K562 (cell line): Measurements from ENCODE around the gene POC5. TPM values are rescaled to one million over a fixed set of nuclear protein-coding genes. Genes with fewer than 3 reads are reported as not detected.

Experiments
- ATAC-seq: fragments of 200-7000 bp; cut with Tn5 transposase; 3 replicates; pipeline ENCODE4 v1.9.1; 2020; ENCODE audit warnings: moderate library complexity
- Bru-seq: library from RNA; stranded (reverse); fragments of 400-500 nt; gene quantifications from one replicate; lab custom pipeline; 2021; lab: Mats Ljungman, UMichigan
- BruChase-seq, 2 experiments: library from RNA; stranded (reverse); fragments of 400-500 nt; gene quantifications; one replicate each; lab custom pipeline; 2021; lab: Mats Ljungman, UMichigan
- BruUV-seq: library from RNA; stranded (reverse); fragments of 400-500 nt; replicated peaks from 2 replicates; lab custom pipeline; 2021; lab: Mats Ljungman, UMichigan
- CTCF ChIA-PET: fragments of 300-600 bp; formaldehyde crosslinking; extraction: SDS; loops from one replicate; lab custom pipeline; 2021; ENCODE audit warnings: low intra/inter-chr PET ratio; lab: Yijun Ruan, JAX
- POLR2A ChIA-PET: fragments of 300-600, 350-650 bp; sonication (Branson Sonifier 250); formaldehyde crosslinking; extraction: SDS; loops from one replicate; lab custom pipeline; 2021; ENCODE audit warnings: antibody characterized with exemption, inconsistent platforms; lab: Yijun Ruan, JAX
- DNase-seq, 4 experiments: peaks; one replicate each; pipeline versions ENCODE4 v3.0.0 to v3.0.0-alpha.2; 2011 to 2018; ENCODE audit warnings: low spot score in 3 of 4, mixed read lengths in 3 of 4; ENCODE audit errors: extremely low read depth in 1 of 4
- FAIRE-seq: peaks from 2 replicates; lab custom pipeline; 2011; peaks lifted over from hg19 to GRCh38; lab: Jason Lieb, UNC
- H2AFZ ChIP-seq: 2 replicates; pipeline ENCODE4 v1.6.0; 2011; ENCODE audit warnings: low read depth, low read length, control low read depth, inconsistent platforms
- H3K27ac ChIP-seq: fragments of 200-600 bp; 3 replicates; pipeline ENCODE4 v1.8.0; 2011; ENCODE audit warnings: low read depth, mild to moderate bottlenecking, control low read depth, inconsistent platforms, low read length, moderate library complexity, mixed read lengths; ENCODE audit errors: extremely low read depth
- H3K27me3 ChIP-seq, 2 experiments: fragments of 300-600 bp in 1 of 2; 2 replicates in 1 of 2; 3 replicates in 1 of 2; pipeline versions ENCODE4 v1.6.0 to v1.8.0; 2011; ENCODE audit warnings: inconsistent platforms in 2 of 2, low read length in 2 of 2, mild to moderate bottlenecking in 1 of 2, mixed read lengths in 1 of 2, moderate library complexity in 1 of 2; ENCODE audit not compliant: control insufficient read depth in 2 of 2, insufficient read depth in 2 of 2
- H3K36me3 ChIP-seq: fragments of 300-600 bp; 3 replicates; pipeline ENCODE4 v1.8.0; 2011; ENCODE audit warnings: mild to moderate bottlenecking, low read length, inconsistent platforms; ENCODE audit not compliant: control insufficient read depth, insufficient read depth
- H3K4me1 ChIP-seq, 2 experiments: fragments of 200-600 bp in 1 of 2; replicated peaks in 1 of 2; 2 replicates in 1 of 2; 3 replicates in 1 of 2; pipeline versions ENCODE4 v1.5.1 to v1.8.0; 2011; ENCODE audit warnings: inconsistent platforms in 2 of 2, low read length in 2 of 2, mild to moderate bottlenecking in 1 of 2, mixed read lengths in 1 of 2, moderate library complexity in 1 of 2; ENCODE audit not compliant: control insufficient read depth in 2 of 2, insufficient read depth in 2 of 2
- H3K4me2 ChIP-seq: 2 replicates; pipeline ENCODE4 v1.6.1; 2011; ENCODE audit warnings: low read length, control low read depth, inconsistent platforms, mixed read lengths; ENCODE audit not compliant: insufficient read depth
- H3K4me3 ChIP-seq: fragments of 200-600 bp; sonication (generic), shearing (Covaris generic); 2 replicates; pipeline ENCODE4 v1.5.1; 2016; ENCODE audit warnings: control low read depth, inconsistent platforms
- H3K79me2 ChIP-seq: fragments of 200-600 bp; 3 replicates; pipeline ENCODE4 v1.8.0; 2011; ENCODE audit warnings: low read length, inconsistent platforms; ENCODE audit not compliant: control insufficient read depth, insufficient read depth
- H3K9ac ChIP-seq, 2 experiments: 2 replicates each; pipeline versions ENCODE4 v1.6.0 to v1.6.1; 2011; ENCODE audit warnings: low read depth in 2 of 2, low read length in 2 of 2, control low read depth in 1 of 2, inconsistent platforms in 1 of 2, mild to moderate bottlenecking in 1 of 2, mixed read lengths in 1 of 2; ENCODE audit not compliant: insufficient read depth in 1 of 2
- H3K9me1 ChIP-seq: one replicate; pipeline ENCODE4 v1.6.0; 2011; ENCODE audit warnings: inconsistent platforms, mild to moderate bottlenecking, low read length, moderate library complexity; ENCODE audit not compliant: control insufficient read depth, insufficient read depth
- H3K9me3 ChIP-seq: replicated peaks from 2 replicates; pipeline ENCODE4 v1.5.1; 2011; ENCODE audit warnings: low read depth, low read length, inconsistent platforms; ENCODE audit not compliant: control insufficient read depth, insufficient read depth
- H4K20me1 ChIP-seq: replicated peaks from 2 replicates; pipeline ENCODE4 v1.6.1; 2011; ENCODE audit warnings: low read length, inconsistent platforms, mixed read lengths; ENCODE audit not compliant: control insufficient read depth, insufficient read depth
- CREM ChIP-seq: IDR thresholded peaks from 2 replicates; pipeline ENCODE4 v1.6.1; 2014; ENCODE audit warnings: antibody characterized with exemption, low read depth
- ELF2 ChIP-seq: fragments of 250-450 bp; sonication (Bioruptor Pico); IDR thresholded peaks from 2 replicates; pipeline ENCODE4 v1.5.0; 2021; ENCODE audit warnings: mild to moderate bottlenecking
- ETV6 ChIP-seq, 3 experiments: fragments of 150-350 bp in 1 of 3; sonication (generic) in 1 of 3; formaldehyde crosslinking in 1 of 3; IDR thresholded peaks; 2 replicates each; pipeline versions ENCODE4 v1.6.1 to v1.8.0; 2014 to 2022; ENCODE audit warnings: borderline replicate concordance in 2 of 3, low read depth in 2 of 3, antibody characterized with exemption in 1 of 3, low read length in 1 of 3, mild to moderate bottlenecking in 1 of 3, missing genetic modification reagents in 1 of 3
- REST ChIP-seq, 2 experiments: fragments of 450-650 bp; formaldehyde crosslinking in 1 of 2; IDR thresholded peaks; 2 replicates each; pipeline versions ENCODE4 v1.4.0 to v1.6.1; 2014 to 2020; ENCODE audit warnings: mild to moderate bottlenecking in 2 of 2, borderline replicate concordance in 1 of 2, low read depth in 1 of 2
- TCFL5 ChIP-seq: fragments of 250-450 bp; sonication (Bioruptor Pico); conservative IDR thresholded peaks from 2 replicates; pipeline ENCODE4 v1.6.1; 2021; ENCODE audit warnings: mild to moderate bottlenecking, moderate library complexity, matching md5 sums
- TGIF2 ChIP-seq: sonication (generic); formaldehyde crosslinking; IDR thresholded peaks from 2 replicates; pipeline ENCODE4 v1.8.1; 2022; ENCODE audit warnings: mild to moderate bottlenecking, missing genetic modification reagents, moderate library complexity
- ZBED1 ChIP-seq: IDR thresholded peaks from 2 replicates; pipeline ENCODE4 v1.6.1; 2014
- WGBS: fragments of 100-300 bp; shearing (Covaris generic); methylation state at CpG from one replicate; pipeline ENCODE4 v1.1.6; 2016; ENCODE audit warnings: low coverage, mixed read lengths; ENCODE audit not compliant: insufficient coverage; ENCODE audit errors: missing lambda C conversion rate; 5-methylcytosine and 5-hydroxymethylcytosine counted together
- in situ Hi-C: fragments of 300-500 bp; cut with MboI; formaldehyde crosslinking; loops from 4 replicates; pipeline ENCODE4 v1.15.0; 2018; ENCODE audit warnings: inconsistent platforms, mixed read lengths
- intact Hi-C: fragments of 100-400 bp; cut with micrococcal nuclease; formaldehyde crosslinking; loops from 2 replicates; pipeline ENCODE4 v1.14.2; 2022
- long read RNA-seq, 3 experiments: library from polyadenylated mRNA in 2 of 3; library from RNA in 1 of 3; unstranded in 2 of 3; stranded (forward) in 1 of 3; transcript quantifications; one replicate each; pipeline ENCODE4 v2.0.0, GENCODE V29; 2019 to 2022
- polyA minus RNA-seq, 3 experiments: library from RNA; depleted of rRNA, polyadenylated mRNA; stranded (reverse); fragments of >200 nt; gene quantifications; 2 replicates each; pipeline ENCODE4 v1.2.3, GENCODE V29; 2011
- polyA plus RNA-seq, 8 experiments: library from polyadenylated mRNA; depleted of rRNA in 4 of 8; stranded (reverse) in 5 of 8; unstranded in 3 of 8; fragments of >200 nt; fragmentation: Nextera tagmentation in 2 of 8; fragmentation: Illumina TruSeq in 1 of 8; extraction: Ambion mirVana in 2 of 8; extraction: Trizol in 1 of 8; gene quantifications; 2 replicates each; pipeline versions ENCODE4 v1.2.1 to v1.2.3, GENCODE V29; 2011 to 2014; ENCODE audit warnings: inconsistent platforms in 1 of 8, missing spikeins in 1 of 8
- total RNA-seq, 7 experiments: library from RNA; depleted of rRNA in 6 of 7; stranded (reverse); fragments of >200 nt in 6 of 7; fragmentation: Illumina TruSeq in 2 of 7; extraction: Trizol in 2 of 7; gene quantifications; 2 replicates each; pipeline versions ENCODE4 v1.2.1 to v1.2.3, GENCODE V29; 2011 to 2021; ENCODE audit warnings: low replicate concordance in 1 of 7

POC5 gene
- total RNA-seq (2011; cell fraction: chromatin; rRNA removed; ENCODE audit: low replicate concordance) = 32.9 and 66.5 TPM in 2 replicates
- total RNA-seq (2011; cell fraction: nucleolus; rRNA removed) = 14.8 and 24.2 TPM in 2 replicates
- 32.3 and 34.4 TPM in 2 replicates for total RNA-seq (2011; cell fraction: nucleoplasm; rRNA removed)
- total RNA-seq (2014; rRNA removed) = 14.5 and 19.1 TPM in 2 replicates
- 27.0 and 28.8 TPM in 2 replicates for total RNA-seq (2014; rRNA removed; fragmentation: Illumina TruSeq; extraction: Trizol)
- 19.3 and 24.6 TPM in 2 replicates for total RNA-seq (2015; rRNA removed; fragmentation: Illumina TruSeq; extraction: Trizol)
- total RNA-seq (2021) = 15.4 and 17.4 TPM in 2 replicates
- polyA plus RNA-seq (2011; rRNA removed) = 26.5 and 38.2 TPM in 2 replicates
- 10.9 and 21.8 TPM in 2 replicates for polyA plus RNA-seq (2011; cell fraction: cytosol; rRNA removed)
- 19.6 and 19.8 TPM in 2 replicates for polyA plus RNA-seq (2011; cell fraction: nucleus; rRNA removed)
- 17.3 and 17.9 TPM in 2 replicates for polyA plus RNA-seq (2012)
- polyA plus RNA-seq (2014; fragmentation: Illumina TruSeq; extraction: Trizol) = 31.4 and 34.4 TPM in 2 replicates
- 10 to 100 TPM; 29.1 to 36.1 TPM for polyA plus RNA-seq (2014; fragmentation: Nextera tagmentation; extraction: Ambion mirVana)
- 19.9 and 27.0 TPM in 2 replicates for polyA plus RNA-seq (2014; rRNA removed)
- polyA minus RNA-seq (2011; rRNA and poly(A)+ RNA removed) = 25.6 and 29.4 TPM in 2 replicates
- polyA minus RNA-seq (2011; cell fraction: cytosol; rRNA and poly(A)+ RNA removed) = 13.5 and 31.0 TPM in 2 replicates
- 25.7 TPM in 2 replicates for polyA minus RNA-seq (2011; cell fraction: nucleus; rRNA and poly(A)+ RNA removed)
- percentile 82 among the genes with signal in this experiment for Bru-seq, nascent RNA
- percentile 87 among the genes with signal in this experiment for BruChase-seq, experiment 1, labeled RNA remaining after a 2-hour chase
- BruChase-seq, experiment 2, labeled RNA remaining after a 6-hour chase = percentile 85 among the genes with signal in this experiment
- long read RNA-seq, experiment 1, transcript POC5-202 (12 exons, 2,229 nt) = major isoform, 6 of 26 reads
- long read RNA-seq, experiment 1, partial matches to known transcripts = 7 of 26 reads
- long read RNA-seq, experiment 1, other reads (novel, unspliced or antisense) = 13 of 26 reads
- long read RNA-seq, experiment 2, partial matches to known transcripts = 6 of 23 reads
- long read RNA-seq, experiment 2, other reads (novel, unspliced or antisense) = 15 of 23 reads
- long read RNA-seq, experiment 3, partial matches to known transcripts = 2 of 11 reads
- long read RNA-seq, experiment 3, other reads (novel, unspliced or antisense) = 7 of 11 reads

DNA sequence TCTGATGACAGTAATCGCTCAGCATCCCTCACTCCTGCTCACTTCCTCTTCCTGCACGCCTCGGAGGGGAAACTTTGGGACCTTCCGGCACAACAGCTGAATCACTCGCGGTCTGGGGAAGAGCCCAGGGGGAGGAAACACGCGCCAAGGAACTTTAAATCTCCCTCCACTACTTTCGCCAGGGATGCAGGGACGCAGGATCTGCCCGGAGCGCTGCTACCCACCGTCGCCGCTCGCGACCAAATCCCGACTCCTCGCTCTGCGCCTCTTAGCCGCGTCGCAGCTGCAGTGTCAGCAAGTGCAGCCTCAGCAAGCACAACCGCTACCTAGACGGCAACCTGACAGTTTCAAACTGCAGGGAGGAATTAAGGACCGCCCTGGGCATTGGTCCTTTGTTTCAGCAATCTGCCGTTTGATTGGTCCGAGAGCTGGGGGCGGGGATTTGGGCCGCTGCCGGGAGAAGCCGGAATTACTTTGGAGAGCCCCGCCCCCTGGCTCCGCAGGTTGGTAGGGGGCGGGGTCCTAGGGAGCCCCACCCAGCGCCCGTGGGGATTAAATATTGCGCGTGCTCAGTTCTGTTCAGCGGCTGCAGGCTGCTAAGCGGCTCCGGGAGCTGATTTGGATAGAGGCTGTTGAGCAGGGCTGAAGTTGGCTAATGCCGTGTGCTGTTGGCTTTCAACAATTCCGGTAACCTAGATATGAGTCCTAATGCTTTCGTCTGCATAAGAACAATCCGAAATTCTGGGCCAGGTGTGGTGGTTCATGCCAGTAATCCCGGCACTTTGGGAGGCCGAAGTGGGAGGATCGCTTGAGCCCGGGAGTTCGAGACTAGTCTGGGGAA, at the start of gene POC5:
TSS of gene POC5 (minus strand) at position 356 of the 841 bp plus-strand sequence. CDS start 4,500 bp downstream, outside the sequence.
- ATAC-seq (peak; percentile 95), FAIRE-seq (peak; percentile 96), DNase-seq (peak; percentile 97 to 99 (median 98))
- Histone ChIP-seq H3K9me1 (no peaks in the 10 kb centered on the region), H3K79me2 (peaks cover 43% of the 10 kb centered on the region), H2AFZ (peak within 1 kb of the TSS; percentile 99), H3K4me1 (peaks cover 10 to 24% of the 10 kb centered on the region in 2 experiments), H3K9ac (peak within 1 kb of the TSS; percentile 81 to 96), H3K9me3 (no peaks in the 10 kb centered on the region), H3K4me2 (peak within 1 kb of the TSS; percentile 91), H4K20me1 (no peaks in the 10 kb centered on the region), H3K27me3 (no peaks in the 10 kb centered on the region), H3K4me3 (peak within 1 kb of the TSS; percentile 56), H3K36me3 (peaks cover 27% of the 10 kb centered on the region), H3K27ac (peak within 1 kb of the TSS; percentile 88)
- intact Hi-C loops (no loop called here), in situ Hi-C loops (no loop called here)
- CTCF ChIA-PET = no interaction called here
- BruUV-seq = no TSS peak
- under 1% methylated on average over 48 of the region's 51 CpGs for WGBS
- POLR2A ChIA-PET = interaction anchor here (0.6 to 2.3 kb wide), 13 partner anchors 9 to 380 kb away, joined by 3 to 15 read pairs (median 3); partner anchors contain the start of gene HMGCR
- TF ChIP-seq CREM (peak; percentile 94), ZBED1 (no peak), REST (IDR thresholded peaks at IDR 0.05; ENCODE audit: borderline replicate concordance) (peak; percentile 70), REST (CRISPR knock-in tag; IDR thresholded peaks at IDR 0.05; ENCODE audit: low read depth) (no peak), ELF2 (CRISPR knock-in tag) (peak; percentile 83), ETV6 (IDR thresholded peaks at IDR 0.05; ENCODE audit: borderline replicate concordance in 1 of 2, low read depth in 2 of 2, low read length in 1 of 2) (peak in 1 of 2 experiments; percentile 75; a peak in 2 of 4 replicates), ETV6 (CRISPR knock-in tag; IDR thresholded peaks at IDR 0.05; ENCODE audit: borderline replicate concordance) (no peak), TGIF2 (CRISPR knock-in tag) (no peak), TCFL5 (CRISPR knock-in tag) (no peak)
